SK-N-SH (cell line): ENCODE results near the gene MOCS2. TPM values are rescaled to one million over a fixed set of nuclear protein-coding genes. Genes with fewer than 3 reads are reported as not detected.

Experiments used
- CTCF ChIA-PET: fragments of 300-600, 350-600 bp; formaldehyde crosslinking; extraction: SDS; loops from one replicate; lab custom pipeline; 2021; lab: Yijun Ruan, JAX
- POLR2A ChIA-PET: fragments of 350-600 bp; sonication (Branson Sonifier 250); formaldehyde crosslinking; extraction: SDS; loops from one replicate; lab custom pipeline; 2020; ENCODE audit warnings: antibody characterized with exemption, inconsistent platforms; lab: Yijun Ruan, JAX
- DNase-seq: peaks from one replicate; pipeline ENCODE4 v3.0.0; 2012
- H2AFZ ChIP-seq: fragments of 200-600 bp; sonication (generic); 2 replicates; pipeline ENCODE4 v1.8.1; 2016; ENCODE audit warnings: antibody characterized with exemption, mild to moderate bottlenecking, low read depth
- H3F3A ChIP-seq: fragments of 200-600 bp; sonication (generic); replicated peaks from 2 replicates; pipeline ENCODE3; 2016; ENCODE audit warnings: antibody characterized with exemption, mild to moderate bottlenecking; ENCODE audit not compliant: insufficient read depth
- H3K27ac ChIP-seq, 2 experiments: fragments of 200-500 bp in 1 of 2; fragments of 200-600 bp in 1 of 2; sonication (Bioruptor generic) in 1 of 2; sonication (generic), shearing (Covaris generic) in 1 of 2; 2 replicates each; pipeline versions ENCODE4 v1.5.1 to v1.6.1; 2014 to 2016; ENCODE audit warnings: low read depth in 2 of 2, inconsistent platforms in 1 of 2, low read length in 1 of 2, mild to moderate bottlenecking in 1 of 2, mixed read lengths in 1 of 2
- H3K27me3 ChIP-seq: fragments of 200-600 bp; sonication (generic), shearing (Covaris generic); 2 replicates; pipeline ENCODE4 v1.6.1; 2016; ENCODE audit warnings: mixed run types; ENCODE audit not compliant: insufficient read depth
- H3K36me3 ChIP-seq, 2 experiments: fragments of 200-500 bp in 1 of 2; fragments of 200-600 bp in 1 of 2; sonication (Bioruptor generic) in 1 of 2; sonication (generic) in 1 of 2; replicated peaks in 1 of 2; 2 replicates each; pipeline versions ENCODE3 to v1.5.1; 2014 to 2016; ENCODE audit warnings: low read length in 1 of 2, mild to moderate bottlenecking in 1 of 2; ENCODE audit not compliant: insufficient read depth in 2 of 2, control insufficient read depth in 1 of 2
- H3K4me1 ChIP-seq, 2 experiments: fragments of 200-500 bp in 1 of 2; fragments of 200-600 bp in 1 of 2; sonication (Bioruptor generic) in 1 of 2; sonication (generic), shearing (Covaris generic) in 1 of 2; 2 replicates each; pipeline versions ENCODE4 v1.5.1 to v1.6.1; 2014 to 2016; ENCODE audit warnings: low read depth in 1 of 2, low read length in 1 of 2, mixed run types in 1 of 2; ENCODE audit not compliant: insufficient read depth in 2 of 2, control insufficient read depth in 1 of 2
- H3K4me2 ChIP-seq: fragments of 200-600 bp; sonication (generic), shearing (Covaris generic); 2 replicates; pipeline ENCODE4 v1.6.1; 2017; ENCODE audit warnings: mixed run types
- H3K4me3 ChIP-seq, 2 experiments: fragments of 200-500 bp in 1 of 2; fragments of 200-600 bp in 1 of 2; sonication (Bioruptor generic) in 1 of 2; sonication (generic), shearing (Covaris generic) in 1 of 2; 2 replicates each; pipeline versions ENCODE4 v1.5.1 to v1.8.1; 2014 to 2016; ENCODE audit warnings: low read depth in 2 of 2, inconsistent platforms in 1 of 2, low read length in 1 of 2, mild to moderate bottlenecking in 1 of 2, mixed read lengths in 1 of 2, moderate library complexity in 1 of 2
- H3K79me2 ChIP-seq: fragments of 200-600 bp; sonication (generic); 2 replicates; pipeline ENCODE4 v1.8.1; 2017; ENCODE audit warnings: mild to moderate bottlenecking; ENCODE audit not compliant: insufficient read depth
- H3K9ac ChIP-seq: fragments of 200-600 bp; sonication (generic); 2 replicates; pipeline ENCODE4 v1.6.1; 2017; ENCODE audit warnings: mixed run types
- H3K9me2 ChIP-seq: fragments of 200-600 bp; sonication (generic); 2 replicates; pipeline ENCODE4 v1.6.1; 2017; ENCODE audit warnings: mixed run types
- H3K9me3 ChIP-seq: fragments of 200-600 bp; sonication (generic); 2 replicates; pipeline ENCODE4 v1.6.1; 2017; ENCODE audit warnings: mixed run types, mild to moderate bottlenecking, moderate library complexity
- H4K20me1 ChIP-seq: fragments of 200-600 bp; sonication (generic); 2 replicates; pipeline ENCODE4 v1.6.1; 2017; ENCODE audit warnings: mild to moderate bottlenecking, mixed run types; ENCODE audit not compliant: insufficient read depth
- CHD2 ChIP-seq: fragments of 150-350 bp; IDR thresholded peaks from 2 replicates; pipeline ENCODE4 v1.6.1; 2018; ENCODE audit warnings: low read length; ENCODE audit not compliant: partially characterized antibody
- ELF1 ChIP-seq: IDR thresholded peaks from 2 replicates; pipeline ENCODE4 v1.4.0; 2012
- EP300 ChIP-seq, 2 experiments: IDR thresholded peaks; 2 replicates each; pipeline versions ENCODE4 v1.4.0 to v1.6.1; 2012; ENCODE audit warnings: borderline replicate concordance in 1 of 2, low read depth in 1 of 2, low read length in 1 of 2
- GATA2 ChIP-seq: sonication (generic); formaldehyde crosslinking; IDR thresholded peaks from 2 replicates; pipeline ENCODE4 v1.5.0; 2020; ENCODE audit warnings: mild to moderate bottlenecking, missing genetic modification reagents
- JUND ChIP-seq: IDR thresholded peaks from 2 replicates; pipeline ENCODE4 v1.4.0; 2012
- NFIC ChIP-seq: IDR thresholded peaks from 2 replicates; pipeline ENCODE4 v1.4.0; 2012; ENCODE audit warnings: borderline replicate concordance
- NRF1 ChIP-seq: IDR thresholded peaks from 2 replicates; pipeline ENCODE4 v1.6.1; 2012; ENCODE audit warnings: low read depth, mild to moderate bottlenecking, low read length
- RAD21 ChIP-seq: IDR thresholded peaks from 2 replicates; pipeline ENCODE4 v1.6.1; 2012; ENCODE audit warnings: mild to moderate bottlenecking, low read length
- RFX5 ChIP-seq: IDR thresholded peaks from 2 replicates; pipeline ENCODE4 v1.6.1; 2012; ENCODE audit warnings: mild to moderate bottlenecking, improper control_type of control experiment, low read length
- SIN3A ChIP-seq: IDR thresholded peaks from 2 replicates; pipeline ENCODE4 v1.6.1; 2012; ENCODE audit warnings: low read depth, mild to moderate bottlenecking, low read length, moderate library complexity, borderline replicate concordance
- WGBS: methylation state at CpG from one replicate; pipeline ENCODE4 v1.1.6; 2017; ENCODE audit warnings: low lambda C conversion rate; 5-methylcytosine and 5-hydroxymethylcytosine counted together
- polyA plus RNA-seq, 3 experiments: library from polyadenylated mRNA; depleted of rRNA; stranded (reverse); fragments of >200 nt; gene quantifications; 2 replicates each; pipeline ENCODE4 v1.2.3, GENCODE V29; 2012
- TF ChIP-seq, protein P1 (sequence below): fragments of 200-600 bp; sonication (generic); IDR thresholded peaks from 2 replicates; pipeline ENCODE4 v1.6.1; 2017; ENCODE audit warnings: antibody characterized with exemption, mild to moderate bottlenecking, moderate library complexity
- TF ChIP-seq, protein P2 (sequence below): IDR thresholded peaks from 2 replicates; pipeline ENCODE4 v1.4.0; 2012; ENCODE audit warnings: low read depth, borderline replicate concordance
- TF ChIP-seq, protein P3 (sequence below): IDR thresholded peaks from 2 replicates; pipeline ENCODE4 v1.4.0; 2012; ENCODE audit warnings: low read depth, borderline replicate concordance
- TF ChIP-seq, protein P4 (sequence below): fragments of 150-350 bp; IDR thresholded peaks from 2 replicates; pipeline ENCODE4 v1.6.1; 2017; ENCODE audit warnings: antibody characterized with exemption, low read length, low read depth, borderline replicate concordance
- TF ChIP-seq, protein P5 (sequence below): fragments of 150-350 bp; IDR thresholded peaks from 2 replicates; pipeline ENCODE4 v1.6.1; 2016; ENCODE audit warnings: mild to moderate bottlenecking, low read depth, low read length
- TF ChIP-seq, protein P6 (sequence below): IDR thresholded peaks from 2 replicates; pipeline ENCODE4; 2012
- TF ChIP-seq, protein P7 (sequence below): IDR thresholded peaks from 2 replicates; pipeline ENCODE4 v1.4.0; 2012; ENCODE audit warnings: low read depth

MOCS2 gene
- polyA plus RNA-seq, 1 of the 3 experiments (the other 2 are of a cell fraction), result 26.4 TPM

DNA sequence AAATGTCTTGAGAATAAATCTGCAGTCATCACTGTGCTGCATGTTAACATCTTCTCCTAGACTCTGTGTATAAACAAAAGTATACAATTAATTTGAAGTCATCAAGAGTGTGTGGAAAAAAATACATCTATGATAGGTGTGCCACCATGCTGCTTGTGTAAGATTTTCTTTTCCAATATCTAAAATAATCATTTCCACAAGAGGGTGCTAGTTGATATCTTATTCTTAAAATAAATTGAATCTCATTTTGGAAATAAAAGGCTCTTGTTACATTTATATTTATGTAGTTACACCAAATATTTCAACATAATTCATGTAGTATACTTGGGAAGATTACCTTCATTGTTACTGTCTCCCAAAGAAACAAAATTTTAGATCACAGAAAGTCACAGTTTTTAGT, 14.1 kb upstream of the MOCS2 start:
- Histone ChIP-seq H3K4me2 (no peak overlapping the region), H3K9me2 (no peaks in the 10 kb centered on the region), H3F3A (peaks cover 12% of the 10 kb centered on the region), H4K20me1 (no peaks in the 10 kb centered on the region), H3K9me3 (no peaks in the 10 kb centered on the region), H3K79me2 (no peaks in the 10 kb centered on the region), H2AFZ (no peak overlapping the region), H3K36me3 (no peaks in the 10 kb centered on the region), H3K27me3 (no peaks in the 10 kb centered on the region), H3K4me1 (peaks cover 0 to 12% of the 10 kb centered on the region in 2 experiments; a peak in 2 of 4 replicates), H3K27ac (no peak overlapping the region), H3K4me3 (no peak overlapping the region), H3K9ac (no peak overlapping the region)
- DNase-seq, result no peak
- CTCF ChIA-PET, result interaction anchor here (0.8 to 2.8 kb wide), 6 partner anchors 22 to 1287 kb away, joined by 3 to 9 read pairs (median 4); no protein-coding TSS in a partner anchor
- POLR2A ChIA-PET, result no interaction called here
- peak; percentile 30; the same call in 1 of the 2 replicates for TF ChIP-seq RAD21
- TF ChIP-seq, protein P1, sequence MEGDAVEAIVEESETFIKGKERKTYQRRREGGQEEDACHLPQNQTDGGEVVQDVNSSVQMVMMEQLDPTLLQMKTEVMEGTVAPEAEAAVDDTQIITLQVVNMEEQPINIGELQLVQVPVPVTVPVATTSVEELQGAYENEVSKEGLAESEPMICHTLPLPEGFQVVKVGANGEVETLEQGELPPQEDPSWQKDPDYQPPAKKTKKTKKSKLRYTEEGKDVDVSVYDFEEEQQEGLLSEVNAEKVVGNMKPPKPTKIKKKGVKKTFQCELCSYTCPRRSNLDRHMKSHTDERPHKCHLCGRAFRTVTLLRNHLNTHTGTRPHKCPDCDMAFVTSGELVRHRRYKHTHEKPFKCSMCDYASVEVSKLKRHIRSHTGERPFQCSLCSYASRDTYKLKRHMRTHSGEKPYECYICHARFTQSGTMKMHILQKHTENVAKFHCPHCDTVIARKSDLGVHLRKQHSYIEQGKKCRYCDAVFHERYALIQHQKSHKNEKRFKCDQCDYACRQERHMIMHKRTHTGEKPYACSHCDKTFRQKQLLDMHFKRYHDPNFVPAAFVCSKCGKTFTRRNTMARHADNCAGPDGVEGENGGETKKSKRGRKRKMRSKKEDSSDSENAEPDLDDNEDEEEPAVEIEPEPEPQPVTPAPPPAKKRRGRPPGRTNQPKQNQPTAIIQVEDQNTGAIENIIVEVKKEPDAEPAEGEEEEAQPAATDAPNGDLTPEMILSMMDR, result peak; percentile 63
- TF ChIP-seq, protein P2, sequence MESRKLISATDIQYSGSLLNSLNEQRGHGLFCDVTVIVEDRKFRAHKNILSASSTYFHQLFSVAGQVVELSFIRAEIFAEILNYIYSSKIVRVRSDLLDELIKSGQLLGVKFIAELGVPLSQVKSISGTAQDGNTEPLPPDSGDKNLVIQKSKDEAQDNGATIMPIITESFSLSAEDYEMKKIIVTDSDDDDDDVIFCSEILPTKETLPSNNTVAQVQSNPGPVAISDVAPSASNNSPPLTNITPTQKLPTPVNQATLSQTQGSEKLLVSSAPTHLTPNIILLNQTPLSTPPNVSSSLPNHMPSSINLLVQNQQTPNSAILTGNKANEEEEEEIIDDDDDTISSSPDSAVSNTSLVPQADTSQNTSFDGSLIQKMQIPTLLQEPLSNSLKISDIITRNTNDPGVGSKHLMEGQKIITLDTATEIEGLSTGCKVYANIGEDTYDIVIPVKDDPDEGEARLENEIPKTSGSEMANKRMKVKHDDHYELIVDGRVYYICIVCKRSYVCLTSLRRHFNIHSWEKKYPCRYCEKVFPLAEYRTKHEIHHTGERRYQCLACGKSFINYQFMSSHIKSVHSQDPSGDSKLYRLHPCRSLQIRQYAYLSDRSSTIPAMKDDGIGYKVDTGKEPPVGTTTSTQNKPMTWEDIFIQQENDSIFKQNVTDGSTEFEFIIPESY, result no peak

DNA sequence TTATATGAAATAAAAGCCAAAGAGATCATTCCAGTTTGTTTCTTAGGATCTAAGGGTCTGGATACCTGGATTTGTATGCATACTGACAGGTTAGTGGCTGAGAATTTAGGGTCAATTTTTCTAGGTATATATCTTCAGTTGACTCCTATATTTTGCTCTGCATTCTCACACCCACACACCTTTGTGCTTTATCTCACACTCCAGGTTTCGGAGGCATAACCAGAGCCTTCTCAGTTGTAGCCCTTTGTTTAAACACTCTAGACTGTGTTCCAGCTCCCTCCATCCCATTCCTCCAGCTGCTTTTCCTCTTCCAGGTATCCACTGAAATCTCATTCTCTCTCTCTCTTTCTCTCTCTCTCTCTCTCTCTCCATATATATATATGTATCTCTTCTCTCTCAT, 10.6 kb upstream of the MOCS2 start:
- Histone ChIP-seq H3K27me3 (no peaks in the 10 kb centered on the region), H3K36me3 (no peaks in the 10 kb centered on the region), H4K20me1 (no peaks in the 10 kb centered on the region), H2AFZ (no peak overlapping the region), H3K4me2 (no peak overlapping the region), H3K9ac (no peak overlapping the region), H3K27ac (no peak overlapping the region), H3K4me1 (no peaks in the 10 kb centered on the region), H3K79me2 (no peaks in the 10 kb centered on the region), H3K4me3 (no peak overlapping the region), H3K9me3 (no peaks in the 10 kb centered on the region), H3F3A (no peaks in the 10 kb centered on the region), H3K9me2 (no peaks in the 10 kb centered on the region)
- CTCF ChIA-PET, result interaction anchor here (1.3 kb wide), 1 partner anchor 172 kb away, joined by 3 read pairs; no protein-coding TSS in a partner anchor
- POLR2A ChIA-PET, result interaction anchor here (1.0 kb wide), 1 partner anchor 37 kb away, joined by 3 read pairs; no protein-coding TSS in a partner anchor
- 100% methylated on average over 1 of the region's 1 CpG for WGBS
- DNase-seq, result no peak
- no peak for TF ChIP-seq SIN3A
- TF ChIP-seq ELF1, result no peak
- TF ChIP-seq CHD2, result no peak
- no peak for TF ChIP-seq EP300 (IDR thresholded peaks at IDR 0.05; ENCODE audit: borderline replicate concordance in 1 of 2, low read depth in 1 of 2, low read length in 1 of 2)
- no peak for TF ChIP-seq NRF1
- TF ChIP-seq, protein P3, sequence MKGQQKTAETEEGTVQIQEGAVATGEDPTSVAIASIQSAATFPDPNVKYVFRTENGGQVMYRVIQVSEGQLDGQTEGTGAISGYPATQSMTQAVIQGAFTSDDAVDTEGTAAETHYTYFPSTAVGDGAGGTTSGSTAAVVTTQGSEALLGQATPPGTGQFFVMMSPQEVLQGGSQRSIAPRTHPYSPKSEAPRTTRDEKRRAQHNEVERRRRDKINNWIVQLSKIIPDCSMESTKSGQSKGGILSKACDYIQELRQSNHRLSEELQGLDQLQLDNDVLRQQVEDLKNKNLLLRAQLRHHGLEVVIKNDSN, result no peak
- TF ChIP-seq, protein P4, sequence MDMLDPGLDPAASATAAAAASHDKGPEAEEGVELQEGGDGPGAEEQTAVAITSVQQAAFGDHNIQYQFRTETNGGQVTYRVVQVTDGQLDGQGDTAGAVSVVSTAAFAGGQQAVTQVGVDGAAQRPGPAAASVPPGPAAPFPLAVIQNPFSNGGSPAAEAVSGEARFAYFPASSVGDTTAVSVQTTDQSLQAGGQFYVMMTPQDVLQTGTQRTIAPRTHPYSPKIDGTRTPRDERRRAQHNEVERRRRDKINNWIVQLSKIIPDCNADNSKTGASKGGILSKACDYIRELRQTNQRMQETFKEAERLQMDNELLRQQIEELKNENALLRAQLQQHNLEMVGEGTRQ, result no peak
- TF ChIP-seq, protein P5, sequence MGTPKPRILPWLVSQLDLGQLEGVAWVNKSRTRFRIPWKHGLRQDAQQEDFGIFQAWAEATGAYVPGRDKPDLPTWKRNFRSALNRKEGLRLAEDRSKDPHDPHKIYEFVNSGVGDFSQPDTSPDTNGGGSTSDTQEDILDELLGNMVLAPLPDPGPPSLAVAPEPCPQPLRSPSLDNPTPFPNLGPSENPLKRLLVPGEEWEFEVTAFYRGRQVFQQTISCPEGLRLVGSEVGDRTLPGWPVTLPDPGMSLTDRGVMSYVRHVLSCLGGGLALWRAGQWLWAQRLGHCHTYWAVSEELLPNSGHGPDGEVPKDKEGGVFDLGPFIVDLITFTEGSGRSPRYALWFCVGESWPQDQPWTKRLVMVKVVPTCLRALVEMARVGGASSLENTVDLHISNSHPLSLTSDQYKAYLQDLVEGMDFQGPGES, result no peak
- TF ChIP-seq, protein P6, sequence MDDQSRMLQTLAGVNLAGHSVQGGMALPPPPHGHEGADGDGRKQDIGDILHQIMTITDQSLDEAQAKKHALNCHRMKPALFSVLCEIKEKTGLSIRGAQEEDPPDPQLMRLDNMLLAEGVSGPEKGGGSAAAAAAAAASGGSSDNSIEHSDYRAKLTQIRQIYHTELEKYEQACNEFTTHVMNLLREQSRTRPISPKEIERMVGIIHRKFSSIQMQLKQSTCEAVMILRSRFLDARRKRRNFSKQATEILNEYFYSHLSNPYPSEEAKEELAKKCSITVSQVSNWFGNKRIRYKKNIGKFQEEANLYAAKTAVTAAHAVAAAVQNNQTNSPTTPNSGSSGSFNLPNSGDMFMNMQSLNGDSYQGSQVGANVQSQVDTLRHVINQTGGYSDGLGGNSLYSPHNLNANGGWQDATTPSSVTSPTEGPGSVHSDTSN, result no peak
- no peak for TF ChIP-seq JUND
- TF ChIP-seq, protein P7, sequence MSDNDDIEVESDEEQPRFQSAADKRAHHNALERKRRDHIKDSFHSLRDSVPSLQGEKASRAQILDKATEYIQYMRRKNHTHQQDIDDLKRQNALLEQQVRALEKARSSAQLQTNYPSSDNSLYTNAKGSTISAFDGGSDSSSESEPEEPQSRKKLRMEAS, result no peak
- TF ChIP-seq GATA2, result no peak
- no peak for TF ChIP-seq NFIC
- TF ChIP-seq, protein P2, result no peak
- no peak for TF ChIP-seq RFX5
